H9 (cell line): ENCODE results near the gene ULK4. TPM values are rescaled to one million over a fixed set of nuclear protein-coding genes. Genes with fewer than 3 reads are reported as not detected.

Experiments used
- DNase-seq: peaks from one replicate; pipeline ENCODE4 v3.0.0-alpha.2; 2017
- H2AFZ ChIP-seq: one replicate; pipeline ENCODE4 v1.6.1; 2013; ENCODE audit warnings: mild to moderate bottlenecking, low read length, control low read depth, moderate library complexity
- H2AK5ac ChIP-seq: 2 replicates; pipeline ENCODE4 v1.6.1; 2013; ENCODE audit warnings: low read length, control low read depth, mixed read lengths; ENCODE audit not compliant: insufficient read length
- H2BK120ac ChIP-seq: one replicate; pipeline ENCODE4 v1.6.1; 2013; ENCODE audit warnings: low read depth, mild to moderate bottlenecking, low read length, control low read depth, inconsistent platforms; ENCODE audit not compliant: poor library complexity, severe bottlenecking
- H2BK12ac ChIP-seq: 2 replicates; pipeline ENCODE4 v1.6.1; 2013; ENCODE audit warnings: low read length, control low read depth, mixed read lengths, low read depth; ENCODE audit not compliant: insufficient read length
- H2BK15ac ChIP-seq: 2 replicates; pipeline ENCODE4 v1.6.1; 2013; ENCODE audit warnings: low read depth, low read length, control low read depth
- H2BK20ac ChIP-seq: one replicate; pipeline ENCODE4 v1.6.1; 2013; ENCODE audit warnings: low read depth, mild to moderate bottlenecking, low read length, control low read depth, inconsistent platforms; ENCODE audit not compliant: poor library complexity, severe bottlenecking
- H2BK5ac ChIP-seq: 2 replicates; pipeline ENCODE4 v1.6.1; 2013; ENCODE audit warnings: low read length, control low read depth, mixed read lengths; ENCODE audit not compliant: insufficient read length
- H3K14ac ChIP-seq: 2 replicates; pipeline ENCODE4 v1.6.1; 2013; ENCODE audit warnings: low read length, control low read depth; ENCODE audit not compliant: insufficient read depth
- H3K18ac ChIP-seq: 2 replicates; pipeline ENCODE4 v1.6.1; 2013; ENCODE audit warnings: low read depth, mild to moderate bottlenecking, mixed read lengths, low read length, control low read depth; ENCODE audit not compliant: insufficient read length
- H3K23ac ChIP-seq: 2 replicates; pipeline ENCODE4 v1.6.1; 2013; ENCODE audit warnings: low read length, control low read depth, mixed read lengths, low read depth; ENCODE audit not compliant: insufficient read length
- H3K23me2 ChIP-seq: 2 replicates; pipeline ENCODE4 v1.6.1; 2013; ENCODE audit warnings: low read depth, mild to moderate bottlenecking, mixed read lengths, low read length, control low read depth; ENCODE audit not compliant: insufficient read length, poor library complexity, severe bottlenecking
- H3K27ac ChIP-seq: 2 replicates; pipeline ENCODE4 v1.5.1; 2013; ENCODE audit warnings: low read length, control low read depth, mixed read lengths, low read depth; ENCODE audit not compliant: insufficient read length
- H3K27me3 ChIP-seq: 2 replicates; pipeline ENCODE4 v1.6.1; 2013; ENCODE audit warnings: low read length, control low read depth, inconsistent platforms; ENCODE audit not compliant: insufficient read depth
- H3K4ac ChIP-seq: 2 replicates; pipeline ENCODE4 v1.6.1; 2013; ENCODE audit warnings: low read depth, mild to moderate bottlenecking, control low read depth, inconsistent platforms, low read length, moderate library complexity
- H3K4me1 ChIP-seq: 2 replicates; pipeline ENCODE4 v1.6.1; 2013; ENCODE audit warnings: low read length, control low read depth, inconsistent platforms; ENCODE audit not compliant: insufficient read depth
- H3K4me2 ChIP-seq: 2 replicates; pipeline ENCODE4 v1.6.1; 2013; ENCODE audit warnings: low read length, control low read depth, mixed read lengths; ENCODE audit not compliant: insufficient read length, insufficient read depth
- H3K56ac ChIP-seq: 2 replicates; pipeline ENCODE4 v1.6.1; 2013; ENCODE audit warnings: low read depth, mild to moderate bottlenecking, mixed read lengths, low read length, control low read depth; ENCODE audit not compliant: insufficient read length
- H3K79me1 ChIP-seq: 2 replicates; pipeline ENCODE4 v1.6.1; 2013; ENCODE audit warnings: low read depth, mild to moderate bottlenecking, moderate library complexity, low read length, control low read depth, inconsistent platforms; ENCODE audit not compliant: insufficient read depth, poor library complexity, severe bottlenecking
- H3K79me2 ChIP-seq: 2 replicates; pipeline ENCODE4 v1.6.1; 2013; ENCODE audit warnings: low read length, control low read depth, inconsistent platforms; ENCODE audit not compliant: insufficient read depth
- H3K9ac ChIP-seq: 2 replicates; pipeline ENCODE4 v1.6.1; 2013; ENCODE audit warnings: low read length, control low read depth, mixed read lengths; ENCODE audit not compliant: insufficient read length; ENCODE audit errors: extremely low read depth
- H3K9me3 ChIP-seq: one replicate; pipeline ENCODE4 v1.6.1; 2013; ENCODE audit warnings: low read depth, low read length, inconsistent platforms; ENCODE audit not compliant: control insufficient read depth
- H3T11ph ChIP-seq: one replicate; pipeline ENCODE4 v1.6.1; 2013; ENCODE audit warnings: mild to moderate bottlenecking, low read length, control low read depth, inconsistent platforms
- H4K20me1 ChIP-seq: one replicate; pipeline ENCODE4 v1.6.1; 2013; ENCODE audit not compliant: control insufficient read depth, insufficient read length, insufficient read depth
- H4K5ac ChIP-seq: 2 replicates; pipeline ENCODE4 v1.6.1; 2013; ENCODE audit warnings: low read depth, mild to moderate bottlenecking, mixed read lengths, low read length, control low read depth; ENCODE audit not compliant: insufficient read length
- H4K8ac ChIP-seq: replicated peaks from 2 replicates; pipeline ENCODE4 v1.6.1; 2013; ENCODE audit warnings: low read length, control low read depth, mixed read lengths, low read depth; ENCODE audit not compliant: insufficient read length
- H4K91ac ChIP-seq: 2 replicates; pipeline ENCODE4 v1.6.1; 2013; ENCODE audit warnings: low read depth, mild to moderate bottlenecking, moderate library complexity, mixed read lengths, low read length, control low read depth; ENCODE audit not compliant: insufficient read length
- H3K27ac Mint-ChIP-seq, 3 experiments: 2 replicates in 2 of 3; 3 replicates in 1 of 3; pipeline ENCODE4 v1.8.0; 2020 to 2021; ENCODE audit warnings: mixed read lengths in 3 of 3, mild to moderate bottlenecking in 1 of 3, moderate library complexity in 1 of 3
- H3K27me3 Mint-ChIP-seq: 2 replicates; pipeline ENCODE4 v1.8.0; 2021; ENCODE audit warnings: low read depth, mild to moderate bottlenecking, moderate library complexity, mixed read lengths
- H3K36me3 Mint-ChIP-seq, 3 experiments: 2 replicates in 2 of 3; 3 replicates in 1 of 3; pipeline ENCODE4 v1.8.0; 2020 to 2021; ENCODE audit warnings: low read depth in 3 of 3, mixed read lengths in 3 of 3; ENCODE audit not compliant: insufficient read depth in 1 of 3
- H3K4me1 Mint-ChIP-seq, 2 experiments: 2 replicates each; pipeline ENCODE4 v1.8.0; 2020; ENCODE audit warnings: mixed read lengths in 2 of 2
- H3K4me3 Mint-ChIP-seq, 2 experiments: 2 replicates in 1 of 2; 3 replicates in 1 of 2; pipeline ENCODE4 v1.8.0; 2020 to 2021; ENCODE audit warnings: mild to moderate bottlenecking in 2 of 2, mixed read lengths in 2 of 2, moderate library complexity in 1 of 2
- H3K9me3 Mint-ChIP-seq, 2 experiments: 2 replicates in 1 of 2; 3 replicates in 1 of 2; pipeline ENCODE4 v1.8.0; 2020; ENCODE audit warnings: mild to moderate bottlenecking in 2 of 2, mixed read lengths in 2 of 2, moderate library complexity in 1 of 2
- CTCF ChIP-seq: fragments of 200-600 bp; sonication (generic); conservative IDR thresholded peaks from 3 replicates; pipeline ENCODE4 v1.8.0; 2021; ENCODE audit warnings: antibody characterized with exemption, mild to moderate bottlenecking
- WGBS: extraction: QIAGEN DNeasy Blood & Tissue Kit; methylation state at CpG from one replicate; pipeline ENCODE4 v1.1.7; 2013; ENCODE audit warnings: missing lambda C conversion rate, low lambda C conversion rate, mixed read lengths; ENCODE audit not compliant: insufficient read length; ENCODE audit errors: extremely low coverage; 5-methylcytosine and 5-hydroxymethylcytosine counted together
- total RNA-seq: library from RNA; stranded (reverse); gene quantifications from 2 replicates; pipeline ENCODE4 v1.2.1, GENCODE V29; 2021

ULK4 gene
- total RNA-seq, 1 experiment from 2014 or later: 12.9 TPM

GRCh38 chr3:41350441-41350840, 611.5 kb downstream of the ULK4 start:
- H3K27ac ChIP-seq: no peak overlapping the region
- H3K4me3 Mint-ChIP-seq: no peak overlapping the region
- no peak for TF ChIP-seq CTCF
- H3K4me2 ChIP-seq: no peak overlapping the region
- H3K27me3 ChIP-seq: no peaks in the 10 kb centered on the region
- H4K5ac ChIP-seq: no peak overlapping the region
- no peak overlapping the region for H3K18ac ChIP-seq
- no peak overlapping the region for H2AK5ac ChIP-seq
- no peak overlapping the region for H2BK15ac ChIP-seq
- H3K4me1 ChIP-seq: no peaks in the 10 kb centered on the region
- H2BK12ac ChIP-seq: no peak overlapping the region
- H3K4ac ChIP-seq: no peak overlapping the region
- no peak overlapping the region for H2AFZ ChIP-seq
- H3K56ac ChIP-seq: no peak overlapping the region
- H3K9me3 Mint-ChIP-seq: peaks cover under 1 to 1% of the 10 kb centered on the region in 2 experiments; a peak in 2 of 5 replicates
- no peak overlapping the region for H2BK20ac ChIP-seq
- no peak overlapping the region for H2BK5ac ChIP-seq
- no peaks in the 10 kb centered on the region for H3K23me2 ChIP-seq
- no peaks in the 10 kb centered on the region for H3K79me1 ChIP-seq
- no peak overlapping the region for H3K23ac ChIP-seq
- no peak overlapping the region for H4K8ac ChIP-seq
- H3K27ac Mint-ChIP-seq: no peak overlapping the region
- H3K9me3 ChIP-seq: no peaks in the 10 kb centered on the region
- WGBS: no CpG with 5 or more reads among the region's 2 CpGs
- no peak overlapping the region for H3T11ph ChIP-seq
- H3K14ac ChIP-seq: no peak overlapping the region
- no peaks in the 10 kb centered on the region for H3K36me3 Mint-ChIP-seq
- H3K4me1 Mint-ChIP-seq: no peaks in the 10 kb centered on the region
- H4K20me1 ChIP-seq: no peaks in the 10 kb centered on the region
- no peaks in the 10 kb centered on the region for H3K79me2 ChIP-seq
- no peak overlapping the region for H3K9ac ChIP-seq
- DNase-seq: no peak
- H2BK120ac ChIP-seq: no peak overlapping the region
- H3K27me3 Mint-ChIP-seq: no peaks in the 10 kb centered on the region; the same call in 1 of the 2 replicates
- H4K91ac ChIP-seq: no peak overlapping the region
